ENCODE measurements around the gene C6orf132. TPM values are rescaled to one million over a fixed set of nuclear protein-coding genes. Genes with fewer than 3 reads are reported as not detected.

Gene C6orf132
- total RNA-seq = under 1 TPM; 0.05 to 0.10 TPM

- CTCF ChIA-PET = no interaction called here
These were observed at the start of gene C6orf132 for GRCh38 chr6:42142118-42142835. Gene C6orf132 (minus strand): TSS chr6:42142620. CDS start chr6:42142444, 176 bp downstream.

GRCh38 chr6:42190554-42191183, 48.2 kb upstream of the C6orf132 start:
- H3K27me3 Mint-ChIP-seq = no peaks in the 10 kb centered on the region
- no peaks in the 10 kb centered on the region for H3K4me1 Mint-ChIP-seq
- no peak overlapping the region for H3K27ac Mint-ChIP-seq
- no peaks in the 10 kb centered on the region for H3K36me3 Mint-ChIP-seq (ENCODE audit: low read depth)
- POLR2A ChIA-PET = no interaction called here
- DNase-seq = no peak
- CTCF ChIA-PET = interaction anchor here (0.7 to 1.2 kb wide), 3 partner anchors 15 to 146 kb away, joined by 3 to 4 read pairs (median 4); no protein-coding TSS in a partner anchor
- H3K4me3 Mint-ChIP-seq = no peak overlapping the region
- H3K9me3 Mint-ChIP-seq = no peaks in the 10 kb centered on the region

More at GRCh38 chr6:42142118-42142835, at the start of gene C6orf132:
- H3K36me3 Mint-ChIP-seq (ENCODE audit: low read depth) = no peaks in the 10 kb centered on the region
- peaks cover 3% of the 10 kb centered on the region for H3K4me1 Mint-ChIP-seq
- H3K4me3 Mint-ChIP-seq = no peak within 1 kb of the TSS
- no peak for DNase-seq
- H3K27ac Mint-ChIP-seq = no peak within 1 kb of the TSS
- H3K9me3 Mint-ChIP-seq = no peaks in the 10 kb centered on the region
- POLR2A ChIA-PET = no interaction called here
- peaks cover 36% of the 10 kb centered on the region for H3K27me3 Mint-ChIP-seq

GRCh38 chr6:42188406-42188805, 46.0 kb upstream of the C6orf132 start:
- POLR2A ChIA-PET = interaction anchor here (0.9 to 1.0 kb wide), 2 partner anchors 29 to 362 kb away, joined by 3 read pairs; partner anchors contain the start of gene MRPS10
- Mint-ChIP-seq H3K27me3 (no peaks in the 10 kb centered on the region), H3K4me1 (no peaks in the 10 kb centered on the region), H3K9me3 (no peaks in the 10 kb centered on the region), H3K36me3 (ENCODE audit: low read depth) (no peaks in the 10 kb centered on the region), H3K27ac (no peak overlapping the region), H3K4me3 (no peak overlapping the region)
- CTCF ChIA-PET = interaction anchor here (1.0 kb wide), 1 partner anchor 955 kb away, joined by 3 read pairs; no protein-coding TSS in a partner anchor
- no peak for DNase-seq

GRCh38 chr6:42185597-42185996, 43.2 kb upstream of the C6orf132 start:
- no peaks in the 10 kb centered on the region for H3K9me3 Mint-ChIP-seq
- ChIA-PET POLR2A (no interaction called here), CTCF (no interaction called here)
- H3K4me3 Mint-ChIP-seq = no peak overlapping the region
- DNase-seq = no peak
- H3K27me3 Mint-ChIP-seq = no peaks in the 10 kb centered on the region
- H3K27ac Mint-ChIP-seq = no peak overlapping the region
- no peaks in the 10 kb centered on the region for H3K4me1 Mint-ChIP-seq
- no peaks in the 10 kb centered on the region for H3K36me3 Mint-ChIP-seq (ENCODE audit: low read depth)

- ChIA-PET CTCF (no interaction called here), POLR2A (no interaction called here)
- Mint-ChIP-seq H3K4me1 (no peaks in the 10 kb centered on the region), H3K27ac (no peak overlapping the region), H3K27me3 (no peaks in the 10 kb centered on the region), H3K4me3 (no peak overlapping the region), H3K36me3 (ENCODE audit: low read depth) (no peaks in the 10 kb centered on the region), H3K9me3 (no peaks in the 10 kb centered on the region)
- no peak for DNase-seq
These were observed 42.1 kb upstream of the C6orf132 start for GRCh38 chr6:42184475-42184874.

- Mint-ChIP-seq H3K4me1 (no peaks in the 10 kb centered on the region), H3K27me3 (no peaks in the 10 kb centered on the region), H3K27ac (no peak overlapping the region), H3K36me3 (ENCODE audit: low read depth) (no peaks in the 10 kb centered on the region), H3K4me3 (no peak overlapping the region), H3K9me3 (no peaks in the 10 kb centered on the region)
- POLR2A ChIA-PET = no interaction called here
- CTCF ChIA-PET = interaction anchor here (2.1 kb wide), 1 partner anchor 365 kb away, joined by 6 read pairs; no protein-coding TSS in a partner anchor
- no peak for DNase-seq
These were observed 39.7 kb upstream of the C6orf132 start for GRCh38 chr6:42182101-42182500.

- DNase-seq = no peak
- Mint-ChIP-seq H3K27ac (no peak overlapping the region), H3K27me3 (no peaks in the 10 kb centered on the region), H3K36me3 (ENCODE audit: low read depth) (no peaks in the 10 kb centered on the region), H3K9me3 (no peaks in the 10 kb centered on the region), H3K4me3 (no peak overlapping the region), H3K4me1 (no peaks in the 10 kb centered on the region)
- CTCF ChIA-PET = no interaction called here
- POLR2A ChIA-PET = interaction anchor here (1.4 kb wide), 1 partner anchor 11 kb away, joined by 4 read pairs; no protein-coding TSS in a partner anchor
These were observed 37.5 kb upstream of the C6orf132 start for GRCh38 chr6:42179945-42180313.

GRCh38 chr6:42179261-42179944, 37.0 kb upstream of the C6orf132 start:
- no peaks in the 10 kb centered on the region for H3K4me1 Mint-ChIP-seq
- ChIA-PET CTCF (no interaction called here), POLR2A (no interaction called here)
- H3K9me3 Mint-ChIP-seq = no peaks in the 10 kb centered on the region
- H3K27ac Mint-ChIP-seq = no peak overlapping the region
- no peak overlapping the region for H3K4me3 Mint-ChIP-seq
- no peak for DNase-seq
- H3K27me3 Mint-ChIP-seq = no peaks in the 10 kb centered on the region
- H3K36me3 Mint-ChIP-seq (ENCODE audit: low read depth) = no peaks in the 10 kb centered on the region

- Mint-ChIP-seq H3K27ac (no peak overlapping the region), H3K9me3 (no peaks in the 10 kb centered on the region), H3K36me3 (ENCODE audit: low read depth) (no peaks in the 10 kb centered on the region), H3K4me3 (no peak overlapping the region), H3K27me3 (no peaks in the 10 kb centered on the region), H3K4me1 (no peaks in the 10 kb centered on the region)
- ChIA-PET CTCF (interaction anchor here (1.0 to 1.1 kb wide), 2 partner anchors 73 to 370 kb away, joined by 3 read pairs; no protein-coding TSS in a partner anchor), POLR2A (no interaction called here)
- no peak for DNase-seq
These were observed 35.3 kb upstream of the C6orf132 start for GRCh38 chr6:42177514-42178364.

GRCh38 chr6:42176981-42177380, 34.6 kb upstream of the C6orf132 start:
- H3K9me3 Mint-ChIP-seq = no peaks in the 10 kb centered on the region
- H3K27me3 Mint-ChIP-seq = no peaks in the 10 kb centered on the region
- no peaks in the 10 kb centered on the region for H3K4me1 Mint-ChIP-seq
- POLR2A ChIA-PET = no interaction called here
- H3K27ac Mint-ChIP-seq = no peak overlapping the region
- CTCF ChIA-PET = interaction anchor here (1.0 kb wide), 1 partner anchor 371 kb away, joined by 3 read pairs; no protein-coding TSS in a partner anchor
- no peaks in the 10 kb centered on the region for H3K36me3 Mint-ChIP-seq (ENCODE audit: low read depth)
- H3K4me3 Mint-ChIP-seq = no peak overlapping the region
- no peak for DNase-seq

- POLR2A ChIA-PET = no interaction called here
These were observed 33.4 kb upstream of the C6orf132 start for GRCh38 chr6:42175860-42176259.

GRCh38 chr6:42173101-42173500, 30.7 kb upstream of the C6orf132 start, which contains the start of gene GUCA1A:
Gene GUCA1A (plus strand): TSS chr6:42173364. CDS start chr6:42173614, 250 bp downstream.
- CTCF ChIA-PET = no interaction called here
- DNase-seq = no peak
- Mint-ChIP-seq H3K27ac (no peak within 1 kb of the TSS), H3K9me3 (no peaks in the 10 kb centered on the region), H3K36me3 (ENCODE audit: low read depth) (no peaks in the 10 kb centered on the region), H3K4me3 (no peak within 1 kb of the TSS), H3K4me1 (no peaks in the 10 kb centered on the region), H3K27me3 (peaks cover 2% of the 10 kb centered on the region)
- POLR2A ChIA-PET = no interaction called here

More at GRCh38 chr6:42175860-42176259, 33.4 kb upstream of the C6orf132 start:
- CTCF ChIA-PET = interaction anchor here (0.6 to 1.1 kb wide), 3 partner anchors 20 to 371 kb away, joined by 3 to 4 read pairs (median 3); no protein-coding TSS in a partner anchor
- Mint-ChIP-seq H3K4me1 (no peaks in the 10 kb centered on the region), H3K27ac (no peak overlapping the region), H3K27me3 (no peaks in the 10 kb centered on the region), H3K36me3 (ENCODE audit: low read depth) (no peaks in the 10 kb centered on the region), H3K4me3 (no peak overlapping the region), H3K9me3 (no peaks in the 10 kb centered on the region)
- DNase-seq = no peak
